ENCODE measurements around the gene ZNF41. TPM values are rescaled to one million over a fixed set of nuclear protein-coding genes. Genes with fewer than 3 reads are reported as not detected.

Gene ZNF41
- total RNA-seq, 2 donors from 2014 or later, result 1.6 to 4.9 TPM

- H3K27ac ChIP-seq, result no peak overlapping the region
- no peaks in the 10 kb centered on the region for H3K27me3 ChIP-seq
- H3K9me3 ChIP-seq, result no peaks in the 10 kb centered on the region
- no peak overlapping the region for H3K4me3 ChIP-seq
- DNase-seq (no peak), ATAC-seq (no peak)
- H3K4me1 ChIP-seq, result no peaks in the 10 kb centered on the region
- intact Hi-C loops (cut with DNase I), result no loop called here
- TF ChIP-seq CTCF (IDR thresholded peaks at IDR 0.05) (no peak), POLR2A (IDR thresholded peaks at IDR 0.05) (no peak)
- 88 to 100% methylated on average over 2 of the region's 2 CpGs for whole genome bisulfite sequencing, 2 donors
- H3K36me3 ChIP-seq (replicated peaks in 1 of 2; ENCODE audit: insufficient read depth in 1 of 2, low read depth in 2 of 2), result no peaks in the 10 kb centered on the region
Observed at GRCh38 chrX:47446971-47447370, 36.1 kb downstream of the ZNF41 start.

GRCh38 chrX:47446431-47446830 is 36.6 kb downstream of the ZNF41 start:
- no peaks in the 10 kb centered on the region for H3K9me3 ChIP-seq

GRCh38 chrX:47430925-47431324 is 52.1 kb downstream of the ZNF41 start:
- intact Hi-C loops (cut with DNase I), result no loop called here
- no peak for TF ChIP-seq CTCF (IDR thresholded peaks at IDR 0.05)
- no peak for TF ChIP-seq POLR2A (IDR thresholded peaks at IDR 0.05)
- H3K9me3 ChIP-seq, result no peaks in the 10 kb centered on the region
- no peak for ATAC-seq
- H3K27ac ChIP-seq, result no peak overlapping the region
- no peaks in the 10 kb centered on the region for H3K4me1 ChIP-seq
- H3K27me3 ChIP-seq, result no peaks in the 10 kb centered on the region
- no peaks in the 10 kb centered on the region for H3K36me3 ChIP-seq (replicated peaks in 1 of 2; ENCODE audit: insufficient read depth in 1 of 2, low read depth in 2 of 2)
- H3K4me3 ChIP-seq, result no peak overlapping the region
- no peak for DNase-seq
- 83 to 84% methylated on average over 3 to 5 of the region's 5 CpGs for WGBS, 2 donors

More at GRCh38 chrX:47446431-47446830, 36.6 kb downstream of the ZNF41 start:
- no peak for TF ChIP-seq POLR2A (IDR thresholded peaks at IDR 0.05)
- TF ChIP-seq CTCF (IDR thresholded peaks at IDR 0.05), result no peak
- H3K27me3 ChIP-seq, result no peaks in the 10 kb centered on the region
- ATAC-seq, result no peak
- H3K36me3 ChIP-seq (replicated peaks in 1 of 2; ENCODE audit: insufficient read depth in 1 of 2, low read depth in 2 of 2), result no peaks in the 10 kb centered on the region
- no peak for DNase-seq
- H3K4me3 ChIP-seq, result no peak overlapping the region
- intact Hi-C loops (cut with DNase I), result no loop called here
- 94 to 95% methylated on average over 2 of the region's 2 CpGs for WGBS, 2 donors
- no peak overlapping the region for H3K27ac ChIP-seq
- no peaks in the 10 kb centered on the region for H3K4me1 ChIP-seq

GRCh38 chrX:47422444-47422843 is 60.6 kb downstream of the ZNF41 start:
- no peak for DNase-seq
- Histone ChIP-seq H3K4me3 (no peak overlapping the region), H3K27me3 (no peaks in the 10 kb centered on the region), H3K4me1 (no peaks in the 10 kb centered on the region), H3K36me3 (replicated peaks in 1 of 2; ENCODE audit: insufficient read depth in 1 of 2, low read depth in 2 of 2) (no peaks in the 10 kb centered on the region), H3K9me3 (no peaks in the 10 kb centered on the region), H3K27ac (no peak overlapping the region)
- TF ChIP-seq POLR2A (IDR thresholded peaks at IDR 0.05) (no peak), CTCF (IDR thresholded peaks at IDR 0.05) (no peak)
- intact Hi-C loops (cut with DNase I), result no loop called here
- no peak for ATAC-seq
- WGBS, 2 donors, result 75 to 87% methylated on average over 2 of the region's 2 CpGs

GRCh38 chrX:47420962-47421361 is 62.1 kb downstream of the ZNF41 start:
- intact Hi-C loops (cut with DNase I), result no loop called here
- no peak for ATAC-seq

More at GRCh38 chrX:47420962-47421361, 62.1 kb downstream of the ZNF41 start:
- WGBS, 2 donors, result 45 to 58% methylated on average over 1 to 5 of the region's 5 CpGs
- DNase-seq, result no peak
- Histone ChIP-seq H3K36me3 (replicated peaks in 1 of 2; ENCODE audit: insufficient read depth in 1 of 2, low read depth in 2 of 2) (no peaks in the 10 kb centered on the region), H3K27me3 (no peaks in the 10 kb centered on the region), H3K27ac (no peak overlapping the region), H3K9me3 (no peaks in the 10 kb centered on the region), H3K4me1 (no peaks in the 10 kb centered on the region), H3K4me3 (no peak overlapping the region)
- TF ChIP-seq POLR2A (IDR thresholded peaks at IDR 0.05), result no peak
- no peak for TF ChIP-seq CTCF (IDR thresholded peaks at IDR 0.05)
